Measurements from ENCODE around the gene CLHC1.

Gene CLHC1

DNA sequence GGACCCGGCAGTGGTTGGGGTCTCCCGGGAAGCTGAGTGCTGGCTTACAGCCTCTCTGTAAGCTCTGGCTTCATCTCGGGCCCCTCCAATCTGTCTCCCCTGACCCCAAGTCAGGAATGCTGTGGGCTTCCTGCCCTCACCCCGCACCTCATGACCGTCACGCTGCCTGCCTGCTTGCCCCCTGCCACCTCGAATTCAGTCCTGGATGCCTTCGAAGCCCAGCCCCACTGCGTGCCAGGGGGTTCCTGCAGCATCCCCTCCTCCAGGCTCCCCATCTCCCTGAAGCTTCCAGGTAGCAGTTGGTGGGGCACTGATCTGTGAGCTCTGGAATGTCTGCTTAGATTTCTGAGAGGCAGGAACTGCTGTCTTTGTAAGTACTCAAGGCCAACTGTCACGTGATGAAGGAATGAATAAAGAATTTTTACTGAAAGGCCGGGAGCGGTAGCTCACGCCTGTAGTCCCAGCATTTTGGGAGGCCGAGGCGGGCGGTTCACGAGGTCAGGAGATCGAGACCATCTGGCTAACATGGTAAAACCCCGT, 6.5 kb downstream of the CLHC1 start:
- Histone ChIP-seq H3K4me2 (ENCODE audit: low read length) (no peak overlapping the region), H3K9me3 (ENCODE audit: control insufficient read depth, low read length) (no peaks in the 10 kb centered on the region), H3K27me3 (ENCODE audit: control insufficient read depth, insufficient read depth, low read length) (no peaks in the 10 kb centered on the region), H2AFZ (no peak overlapping the region), H3K27ac (no peak overlapping the region), H3K79me2 (peaks cover under 1% of the 10 kb centered on the region), H3K36me3 (ENCODE audit: control insufficient read depth, insufficient read depth, low read length) (no peaks in the 10 kb centered on the region), H3K9ac (no peak overlapping the region), H3K4me1 (peaks cover 4% of the 10 kb centered on the region), H3K4me3 (ENCODE audit: low read depth, low read length) (no peak overlapping the region)
- TF ChIP-seq, protein P1, sequence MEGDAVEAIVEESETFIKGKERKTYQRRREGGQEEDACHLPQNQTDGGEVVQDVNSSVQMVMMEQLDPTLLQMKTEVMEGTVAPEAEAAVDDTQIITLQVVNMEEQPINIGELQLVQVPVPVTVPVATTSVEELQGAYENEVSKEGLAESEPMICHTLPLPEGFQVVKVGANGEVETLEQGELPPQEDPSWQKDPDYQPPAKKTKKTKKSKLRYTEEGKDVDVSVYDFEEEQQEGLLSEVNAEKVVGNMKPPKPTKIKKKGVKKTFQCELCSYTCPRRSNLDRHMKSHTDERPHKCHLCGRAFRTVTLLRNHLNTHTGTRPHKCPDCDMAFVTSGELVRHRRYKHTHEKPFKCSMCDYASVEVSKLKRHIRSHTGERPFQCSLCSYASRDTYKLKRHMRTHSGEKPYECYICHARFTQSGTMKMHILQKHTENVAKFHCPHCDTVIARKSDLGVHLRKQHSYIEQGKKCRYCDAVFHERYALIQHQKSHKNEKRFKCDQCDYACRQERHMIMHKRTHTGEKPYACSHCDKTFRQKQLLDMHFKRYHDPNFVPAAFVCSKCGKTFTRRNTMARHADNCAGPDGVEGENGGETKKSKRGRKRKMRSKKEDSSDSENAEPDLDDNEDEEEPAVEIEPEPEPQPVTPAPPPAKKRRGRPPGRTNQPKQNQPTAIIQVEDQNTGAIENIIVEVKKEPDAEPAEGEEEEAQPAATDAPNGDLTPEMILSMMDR (IDR thresholded peaks at IDR 0.05), result no peak

DNA sequence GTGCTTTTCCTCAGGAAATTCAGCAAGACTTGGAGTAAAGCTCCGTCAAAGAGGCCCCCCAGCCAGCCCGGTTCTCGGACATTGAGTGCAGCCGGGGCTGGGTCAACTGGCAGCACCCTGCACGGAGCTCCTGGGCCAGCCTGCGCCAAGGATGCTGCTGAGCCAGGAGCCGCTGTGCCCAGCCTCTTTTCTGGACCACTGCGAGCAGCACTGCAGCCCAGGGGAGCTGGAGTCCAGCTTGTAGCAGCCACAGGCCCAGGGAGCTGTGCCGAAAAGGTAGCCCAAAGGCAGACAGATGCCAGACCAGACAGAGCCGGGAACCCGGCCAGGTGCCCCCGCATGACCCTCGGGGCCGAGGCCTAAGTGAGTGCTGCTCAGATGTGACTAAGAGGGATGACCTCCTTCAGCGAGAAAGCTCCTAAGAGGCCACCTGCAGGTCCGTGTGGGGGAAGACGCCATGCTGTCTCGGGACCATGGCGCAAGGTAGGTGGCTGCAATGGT, 7.3 kb downstream of the CLHC1 start:
- no peaks in the 10 kb centered on the region for H3K36me3 ChIP-seq (ENCODE audit: control insufficient read depth, insufficient read depth, low read length)
- H3K27me3 ChIP-seq (ENCODE audit: control insufficient read depth, insufficient read depth, low read length), result no peaks in the 10 kb centered on the region
- no peak overlapping the region for H3K9ac ChIP-seq
- TF ChIP-seq, protein P1 (IDR thresholded peaks at IDR 0.05), result no peak
- H3K4me3 ChIP-seq (ENCODE audit: low read depth, low read length), result no peak overlapping the region
- H3K4me1 ChIP-seq, result peaks cover 4% of the 10 kb centered on the region
- no peaks in the 10 kb centered on the region for H3K9me3 ChIP-seq (ENCODE audit: control insufficient read depth, low read length)
- no peaks in the 10 kb centered on the region for H3K79me2 ChIP-seq
- H3K27ac ChIP-seq, result no peak overlapping the region
- no peak overlapping the region for H2AFZ ChIP-seq
- no peak overlapping the region for H3K4me2 ChIP-seq (ENCODE audit: low read length)

DNA sequence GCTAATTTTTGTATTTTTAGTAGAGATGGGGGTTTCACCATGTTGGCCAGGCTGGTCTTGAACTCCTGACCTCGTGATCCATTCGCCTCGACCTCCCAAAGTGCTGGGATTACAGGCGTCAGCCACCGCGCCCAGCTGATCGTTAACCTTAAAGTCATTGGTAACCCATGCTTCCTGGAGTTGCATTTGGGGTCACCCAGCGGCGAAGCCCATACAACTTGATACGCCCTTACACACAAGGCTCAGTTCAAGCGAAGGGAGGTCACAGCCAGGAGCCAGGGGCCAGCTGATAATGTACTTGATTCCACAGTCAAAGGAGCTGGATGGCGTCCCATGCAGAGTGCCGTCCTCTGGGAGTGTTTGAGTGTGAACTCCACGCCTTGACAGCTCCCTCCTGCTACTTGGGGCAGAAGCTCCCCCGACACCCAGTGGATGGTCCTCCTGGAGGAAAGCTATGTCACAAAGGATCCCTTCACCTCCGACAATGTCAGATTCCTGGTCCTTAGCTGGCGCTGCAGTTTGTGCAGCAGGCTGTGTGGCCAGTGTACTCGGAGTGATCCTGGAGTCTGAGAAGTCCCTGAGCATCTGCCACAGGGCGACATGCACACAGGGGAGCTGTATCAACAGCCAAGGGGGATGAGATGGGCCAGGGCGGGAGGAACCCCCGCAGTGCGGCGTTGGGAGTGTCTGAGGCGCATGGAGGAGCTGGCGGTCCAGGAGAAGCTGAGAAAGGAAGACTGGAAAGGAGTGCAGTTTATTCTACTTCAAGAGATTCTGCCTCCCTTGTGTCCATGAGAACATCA, 7.9 kb downstream of the CLHC1 start:
- Histone ChIP-seq H3K27ac (peak overlapping the region; percentile 77), H2AFZ (peak overlapping the region; percentile 96), H3K9ac (no peak overlapping the region), H3K9me3 (ENCODE audit: control insufficient read depth, low read length) (no peaks in the 10 kb centered on the region), H3K27me3 (ENCODE audit: control insufficient read depth, insufficient read depth, low read length) (no peaks in the 10 kb centered on the region), H3K4me1 (peaks cover 4% of the 10 kb centered on the region), H3K4me3 (ENCODE audit: low read depth, low read length) (no peak overlapping the region), H3K36me3 (ENCODE audit: control insufficient read depth, insufficient read depth, low read length) (no peaks in the 10 kb centered on the region), H3K4me2 (ENCODE audit: low read length) (no peak overlapping the region), H3K79me2 (no peaks in the 10 kb centered on the region)
- TF ChIP-seq, protein P1 (IDR thresholded peaks at IDR 0.05), result no peak

DNA sequence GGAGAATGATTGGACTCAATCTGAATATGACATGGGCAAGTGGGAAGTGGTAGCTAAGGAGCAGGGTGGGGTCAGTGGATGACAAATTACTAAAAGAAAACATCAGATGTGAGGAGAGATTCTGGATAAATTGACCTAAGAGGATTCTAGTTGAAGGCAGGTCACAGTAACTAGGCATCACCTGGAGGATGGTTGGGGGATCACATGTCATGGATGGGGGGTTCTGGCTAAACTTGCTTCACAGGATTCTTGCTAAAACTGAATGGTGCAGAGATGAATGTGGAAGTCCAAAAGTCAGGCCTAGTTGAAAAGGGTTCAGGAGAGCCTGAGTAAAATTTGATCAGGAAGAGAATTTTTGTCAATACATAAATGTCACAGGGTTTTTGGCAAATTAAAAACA, 18.3 kb downstream of the CLHC1 start:
- Histone ChIP-seq H3K27me3 (ENCODE audit: control insufficient read depth, insufficient read depth, low read length) (no peaks in the 10 kb centered on the region), H2AFZ (no peak overlapping the region), H3K4me2 (ENCODE audit: low read length) (no peak overlapping the region), H3K79me2 (peaks cover 4% of the 10 kb centered on the region), H3K27ac (no peak overlapping the region), H3K4me1 (no peaks in the 10 kb centered on the region), H3K4me3 (ENCODE audit: low read depth, low read length) (no peak overlapping the region), H3K9me3 (ENCODE audit: control insufficient read depth, low read length) (no peaks in the 10 kb centered on the region), H3K9ac (no peak overlapping the region), H3K36me3 (ENCODE audit: control insufficient read depth, insufficient read depth, low read length) (no peaks in the 10 kb centered on the region)
- TF ChIP-seq, protein P1 (IDR thresholded peaks at IDR 0.05), result no peak

All from parathyroid adenoma (tissue), 2 donors.